ENCODE results near the gene C3orf33. TPM values are rescaled to one million over a fixed set of nuclear protein-coding genes. Genes with fewer than 3 reads are reported as not detected.

The C3orf33 gene
- total RNA-seq, 1 experiment from 2014 or later: 2.9 TPM

DNA sequence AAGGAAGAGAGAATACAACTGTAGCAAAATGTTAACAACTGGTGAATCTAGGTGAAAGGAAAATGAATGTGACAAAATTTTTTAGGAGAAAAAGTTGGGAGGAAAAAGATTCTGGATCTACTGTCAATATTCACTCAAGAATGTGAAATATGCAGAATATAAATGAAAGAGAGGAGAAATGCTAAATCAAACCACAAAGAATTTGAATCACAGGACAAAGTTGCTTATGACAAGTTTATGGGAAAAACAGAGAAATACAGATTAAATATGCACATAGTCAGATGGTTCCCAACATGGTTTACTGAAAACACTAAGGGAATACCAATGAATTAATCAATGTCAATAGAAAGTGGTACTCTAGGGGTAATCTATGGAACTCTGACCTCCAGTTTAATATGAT is 27.6 kb downstream of the C3orf33 start:
- no peak overlapping the region for H2AFZ ChIP-seq (ENCODE audit: low read length)
- no peak overlapping the region for H3K23ac ChIP-seq (ENCODE audit: insufficient read length, low read depth, low read length)
- H3K27me3 Mint-ChIP-seq (ENCODE audit: low read depth): no peaks in the 10 kb centered on the region
- no peak overlapping the region for H4K91ac ChIP-seq (ENCODE audit: insufficient read length, low read depth, low read length)
- no peak overlapping the region for H2BK15ac ChIP-seq (ENCODE audit: low read depth, low read length)
- H3K18ac ChIP-seq (ENCODE audit: insufficient read length, low read depth, low read length): no peak overlapping the region
- peaks cover 9 to 10% (median 9%) of the 10 kb centered on the region in 3 experiments for H3K36me3 Mint-ChIP-seq (ENCODE audit: insufficient read depth in 1 of 3, low read depth in 3 of 3)
- peaks cover 0 to 6% of the 10 kb centered on the region in 2 experiments; a peak in 3 of 5 replicates for H3K9me3 Mint-ChIP-seq
- H3T11ph ChIP-seq (ENCODE audit: low read length): no peak overlapping the region
- no peaks in the 10 kb centered on the region for H3K79me1 ChIP-seq (ENCODE audit: insufficient read depth, low read depth, low read length, poor library complexity, severe bottlenecking)
- H3K9me3 ChIP-seq (ENCODE audit: control insufficient read depth, low read depth, low read length): no peaks in the 10 kb centered on the region
- H3K4me3 Mint-ChIP-seq: no peak overlapping the region
- no peaks in the 10 kb centered on the region for H3K23me2 ChIP-seq (ENCODE audit: insufficient read length, low read depth, low read length, poor library complexity, severe bottlenecking)
- H3K9ac ChIP-seq (ENCODE audit: extremely low read depth, insufficient read length, low read length): no peak overlapping the region
- no peaks in the 10 kb centered on the region for H3K4me1 ChIP-seq (ENCODE audit: insufficient read depth, low read length)
- H3K56ac ChIP-seq (ENCODE audit: insufficient read length, low read depth, low read length): no peak overlapping the region
- H2BK12ac ChIP-seq (ENCODE audit: insufficient read length, low read depth, low read length): no peak overlapping the region
- H3K27me3 ChIP-seq (ENCODE audit: insufficient read depth, low read length): no peaks in the 10 kb centered on the region
- no peak overlapping the region for H4K5ac ChIP-seq (ENCODE audit: insufficient read length, low read depth, low read length)
- no peak overlapping the region for H2BK20ac ChIP-seq (ENCODE audit: low read depth, low read length, poor library complexity, severe bottlenecking)
- H2AK5ac ChIP-seq (ENCODE audit: insufficient read length, low read length): no peak overlapping the region
- no peak overlapping the region for H2BK5ac ChIP-seq (ENCODE audit: insufficient read length, low read length)
- no peak overlapping the region for H2BK120ac ChIP-seq (ENCODE audit: low read depth, low read length, poor library complexity, severe bottlenecking)
- H3K79me2 ChIP-seq (ENCODE audit: insufficient read depth, low read length): no peaks in the 10 kb centered on the region
- no peak overlapping the region for H3K4ac ChIP-seq (ENCODE audit: low read depth, low read length)
- H3K27ac ChIP-seq (ENCODE audit: insufficient read length, low read depth, low read length): no peak overlapping the region
- no peaks in the 10 kb centered on the region for H4K20me1 ChIP-seq (ENCODE audit: control insufficient read depth, insufficient read depth, insufficient read length)
- no peak for DNase-seq
- TF ChIP-seq, protein P1, sequence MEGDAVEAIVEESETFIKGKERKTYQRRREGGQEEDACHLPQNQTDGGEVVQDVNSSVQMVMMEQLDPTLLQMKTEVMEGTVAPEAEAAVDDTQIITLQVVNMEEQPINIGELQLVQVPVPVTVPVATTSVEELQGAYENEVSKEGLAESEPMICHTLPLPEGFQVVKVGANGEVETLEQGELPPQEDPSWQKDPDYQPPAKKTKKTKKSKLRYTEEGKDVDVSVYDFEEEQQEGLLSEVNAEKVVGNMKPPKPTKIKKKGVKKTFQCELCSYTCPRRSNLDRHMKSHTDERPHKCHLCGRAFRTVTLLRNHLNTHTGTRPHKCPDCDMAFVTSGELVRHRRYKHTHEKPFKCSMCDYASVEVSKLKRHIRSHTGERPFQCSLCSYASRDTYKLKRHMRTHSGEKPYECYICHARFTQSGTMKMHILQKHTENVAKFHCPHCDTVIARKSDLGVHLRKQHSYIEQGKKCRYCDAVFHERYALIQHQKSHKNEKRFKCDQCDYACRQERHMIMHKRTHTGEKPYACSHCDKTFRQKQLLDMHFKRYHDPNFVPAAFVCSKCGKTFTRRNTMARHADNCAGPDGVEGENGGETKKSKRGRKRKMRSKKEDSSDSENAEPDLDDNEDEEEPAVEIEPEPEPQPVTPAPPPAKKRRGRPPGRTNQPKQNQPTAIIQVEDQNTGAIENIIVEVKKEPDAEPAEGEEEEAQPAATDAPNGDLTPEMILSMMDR (conservative IDR thresholded peaks at IDR 0.05): no peak
- no peak overlapping the region for H4K8ac ChIP-seq (replicated peaks; ENCODE audit: insufficient read length, low read depth, low read length)
- no peak overlapping the region; a peak in 1 of 7 replicates for H3K27ac Mint-ChIP-seq
- H3K4me2 ChIP-seq (ENCODE audit: insufficient read depth, insufficient read length, low read length): no peak overlapping the region
- H3K14ac ChIP-seq (ENCODE audit: insufficient read depth, low read length): no peak overlapping the region
- no peaks in the 10 kb centered on the region for H3K4me1 Mint-ChIP-seq
